Upper lobe of right lung (tissue), 1 donor: ENCODE data around the gene ORMDL3. TPM values are rescaled to one million over a fixed set of nuclear protein-coding genes. Genes with fewer than 3 reads are reported as not detected.

Source experiments
- ATAC-seq: fragments of 200-7000 bp; cut with Tn5 transposase; one replicate; pipeline ENCODE4 v1.9.1; 2020; ENCODE audit warnings: mild to moderate bottlenecking, moderate library complexity
- DNase-seq: peaks from one replicate; pipeline ENCODE4 v3.0.0-alpha.2; 2020
- H3K27ac ChIP-seq: fragments of 200-600 bp; one replicate; pipeline ENCODE4 v1.8.0; 2022
- H3K27me3 ChIP-seq: fragments of 200-600 bp; one replicate; pipeline ENCODE4 v1.8.0; 2022; ENCODE audit warnings: mild to moderate bottlenecking
- H3K36me3 ChIP-seq: fragments of 200-600 bp; one replicate; pipeline ENCODE4 v1.8.0; 2022
- H3K4me1 ChIP-seq: fragments of 200-600 bp; one replicate; pipeline ENCODE4 v1.8.0; 2022
- H3K4me3 ChIP-seq: fragments of 200-600 bp; one replicate; pipeline ENCODE4 v1.8.0; 2022; ENCODE audit warnings: mild to moderate bottlenecking
- H3K9me3 ChIP-seq: fragments of 200-600 bp; one replicate; pipeline ENCODE4 v1.8.0; 2022
- intact Hi-C: fragments of 100-400 bp; cut with DNase I; formaldehyde crosslinking; loops from one replicate; pipeline ENCODE4 v1.11.0; 2022
- total RNA-seq: library from RNA; stranded (reverse); fragmentation: NEBNext Ultra II Directional; extraction: Animal tissue kit (Norgen Biotek cat#: 25700); gene quantifications from one replicate; pipeline ENCODE4 v1.2.1, GENCODE V29; 2021
- TF ChIP-seq, protein P1 (sequence below): fragments of 200-600 bp; IDR thresholded peaks from one replicate; pipeline ENCODE4 v1.8.0; 2022; ENCODE audit warnings: antibody characterized with exemption
- donor health status: DM: no; HTN: yes; CAD: no; lungs with severe emphysema.

The ORMDL3 gene
- total RNA-seq, 1 donor from 2014 or later: 70.3 TPM

DNA sequence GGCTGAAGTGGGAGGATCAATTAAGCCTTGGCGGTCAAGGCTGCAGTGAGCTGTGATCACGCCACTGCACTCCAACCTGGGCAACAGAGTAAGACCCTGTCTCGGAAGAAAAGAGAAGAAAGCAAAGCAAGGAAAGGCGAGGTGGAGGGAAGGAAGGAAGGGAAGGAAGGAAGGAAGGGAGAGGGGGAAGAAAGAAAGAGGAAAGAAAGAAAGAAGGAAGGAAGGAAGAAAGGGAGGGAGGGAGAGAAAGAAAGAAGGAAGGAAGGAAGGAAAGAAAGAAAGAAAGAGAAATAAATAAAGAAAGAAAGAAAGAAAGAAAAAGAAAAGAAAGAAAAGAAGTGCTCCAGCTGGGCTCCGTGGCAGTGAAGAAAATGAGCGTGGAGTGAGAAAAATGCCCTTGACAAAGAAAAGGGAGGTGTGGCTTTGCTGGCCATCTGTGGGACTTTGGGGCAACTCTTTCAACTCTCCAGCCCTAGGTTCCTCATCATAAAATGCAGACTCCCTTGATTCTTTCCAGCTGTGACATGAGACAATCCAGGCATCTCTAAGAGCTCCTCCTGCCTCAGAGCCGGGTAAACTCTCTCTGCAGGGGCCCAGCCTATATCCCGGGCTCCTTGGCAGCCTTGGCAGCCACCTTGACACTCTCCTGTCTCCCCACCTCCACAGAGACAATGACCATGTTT lies 37.8 kb upstream of the ORMDL3 start:
- H3K27ac ChIP-seq: no peak overlapping the region
- ATAC-seq (no peak), DNase-seq (no peak)
- no peak overlapping the region for H3K4me3 ChIP-seq
- TF ChIP-seq, protein P1, sequence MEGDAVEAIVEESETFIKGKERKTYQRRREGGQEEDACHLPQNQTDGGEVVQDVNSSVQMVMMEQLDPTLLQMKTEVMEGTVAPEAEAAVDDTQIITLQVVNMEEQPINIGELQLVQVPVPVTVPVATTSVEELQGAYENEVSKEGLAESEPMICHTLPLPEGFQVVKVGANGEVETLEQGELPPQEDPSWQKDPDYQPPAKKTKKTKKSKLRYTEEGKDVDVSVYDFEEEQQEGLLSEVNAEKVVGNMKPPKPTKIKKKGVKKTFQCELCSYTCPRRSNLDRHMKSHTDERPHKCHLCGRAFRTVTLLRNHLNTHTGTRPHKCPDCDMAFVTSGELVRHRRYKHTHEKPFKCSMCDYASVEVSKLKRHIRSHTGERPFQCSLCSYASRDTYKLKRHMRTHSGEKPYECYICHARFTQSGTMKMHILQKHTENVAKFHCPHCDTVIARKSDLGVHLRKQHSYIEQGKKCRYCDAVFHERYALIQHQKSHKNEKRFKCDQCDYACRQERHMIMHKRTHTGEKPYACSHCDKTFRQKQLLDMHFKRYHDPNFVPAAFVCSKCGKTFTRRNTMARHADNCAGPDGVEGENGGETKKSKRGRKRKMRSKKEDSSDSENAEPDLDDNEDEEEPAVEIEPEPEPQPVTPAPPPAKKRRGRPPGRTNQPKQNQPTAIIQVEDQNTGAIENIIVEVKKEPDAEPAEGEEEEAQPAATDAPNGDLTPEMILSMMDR: no peak
- intact Hi-C loops: no loop called here
- no peaks in the 10 kb centered on the region for H3K9me3 ChIP-seq
- H3K4me1 ChIP-seq: no peaks in the 10 kb centered on the region
- no peaks in the 10 kb centered on the region for H3K36me3 ChIP-seq
- no peaks in the 10 kb centered on the region for H3K27me3 ChIP-seq

GRCh38 chr17:39963829-39964228 lies 36.4 kb upstream of the ORMDL3 start:
- DNase-seq: no peak
- Histone ChIP-seq H3K27me3 (no peaks in the 10 kb centered on the region), H3K4me3 (no peak overlapping the region), H3K9me3 (no peaks in the 10 kb centered on the region), H3K36me3 (no peaks in the 10 kb centered on the region), H3K27ac (no peak overlapping the region), H3K4me1 (peaks cover 3% of the 10 kb centered on the region)
- intact Hi-C loops: no loop called here
- ATAC-seq: no peak
- TF ChIP-seq, protein P1: no peak

DNA sequence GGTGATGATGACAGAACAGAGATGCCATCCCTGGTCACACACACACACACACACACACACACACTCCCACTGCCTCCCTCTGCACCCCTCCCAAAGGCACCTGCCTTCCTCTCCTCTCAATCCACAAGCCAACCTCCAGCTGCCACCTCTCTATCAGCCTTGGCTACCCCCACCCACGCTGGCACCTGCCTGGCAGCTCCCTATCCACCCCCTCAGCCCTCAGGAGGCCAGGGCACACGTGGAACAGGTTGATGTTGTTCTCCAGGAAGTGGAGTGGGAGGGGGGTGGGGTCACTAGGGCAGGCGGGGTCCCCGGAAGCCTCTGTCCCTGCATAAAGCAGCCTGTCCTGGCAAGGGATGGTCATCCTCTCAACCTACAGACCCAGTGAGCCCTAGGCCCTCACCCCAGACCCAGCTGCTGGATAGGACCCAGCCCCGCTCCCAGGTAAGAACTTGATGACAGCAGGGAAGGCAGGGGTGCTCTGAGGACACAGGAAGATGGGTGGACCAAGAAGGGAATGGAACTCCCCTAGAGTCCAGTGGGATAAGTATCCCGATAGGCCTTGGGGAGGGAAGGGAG lies 35.3 kb upstream of the ORMDL3 start, which contains the start of gene GSDMA:
Gene GSDMA (plus strand): TSS at position 363 of the 579 bp plus-strand sequence. CDS start 2,684 bp downstream, outside the sequence.
- Histone ChIP-seq H3K27me3 (no peaks in the 10 kb centered on the region), H3K4me1 (peaks cover 3% of the 10 kb centered on the region)

DNA sequence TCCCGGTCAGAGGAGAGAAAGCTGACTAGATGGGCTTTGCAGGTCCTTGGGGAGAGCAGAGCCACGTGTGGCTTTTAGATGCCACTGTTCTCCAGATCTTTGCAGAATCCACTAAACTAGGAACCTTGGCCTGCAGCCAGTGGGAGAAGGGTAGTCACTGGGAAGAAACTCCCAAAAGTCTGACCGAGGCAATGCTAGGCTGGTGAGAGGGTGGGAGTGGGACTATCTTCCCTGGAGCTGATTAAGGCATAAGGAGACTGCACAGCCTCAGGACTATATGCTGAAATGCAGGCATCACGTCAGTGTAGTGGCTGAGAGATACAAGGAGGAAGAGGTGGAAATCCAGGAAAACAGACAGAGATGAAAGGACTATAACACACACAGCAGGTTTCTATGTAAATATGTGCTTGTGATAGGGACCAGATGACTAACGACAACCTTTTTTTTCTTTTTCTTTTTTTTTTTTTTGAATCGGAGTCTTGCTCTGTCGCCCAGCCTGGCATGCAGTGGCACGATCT lies 33.2 kb upstream of the ORMDL3 start:
- ATAC-seq: no peak
- intact Hi-C loops: no loop called here

More for the DNA sequence above, 35.3 kb upstream of the ORMDL3 start, which contains the start of gene GSDMA:
- ATAC-seq: no peak
- intact Hi-C loops: no loop called here
- no peak for DNase-seq
- Histone ChIP-seq H3K9me3 (no peaks in the 10 kb centered on the region), H3K27ac (no peak within 1 kb of the TSS), H3K4me3 (no peak within 1 kb of the TSS), H3K36me3 (no peaks in the 10 kb centered on the region)
- TF ChIP-seq, protein P1: no peak

GRCh38 chr17:39955726-39956225 lies 28.4 kb upstream of the ORMDL3 start:
- no peak overlapping the region for H3K27ac ChIP-seq
- no peaks in the 10 kb centered on the region for H3K36me3 ChIP-seq
- no peak overlapping the region for H3K4me3 ChIP-seq
- H3K4me1 ChIP-seq: peaks cover 10% of the 10 kb centered on the region
- DNase-seq: no peak
- TF ChIP-seq, protein P1: no peak
- intact Hi-C loops: no loop called here
- H3K27me3 ChIP-seq: no peaks in the 10 kb centered on the region
- ATAC-seq: no peak
- H3K9me3 ChIP-seq: no peaks in the 10 kb centered on the region

More for the DNA sequence above, 33.2 kb upstream of the ORMDL3 start:
- TF ChIP-seq, protein P1: no peak
- no peaks in the 10 kb centered on the region for H3K27me3 ChIP-seq
- H3K4me1 ChIP-seq: peaks cover 3% of the 10 kb centered on the region
- H3K9me3 ChIP-seq: no peaks in the 10 kb centered on the region
- no peak overlapping the region for H3K27ac ChIP-seq
- H3K4me3 ChIP-seq: no peak overlapping the region
- no peak for DNase-seq
- H3K36me3 ChIP-seq: no peaks in the 10 kb centered on the region
